ENCODE data around the gene MYL6. TPM values are rescaled to one million over a fixed set of nuclear protein-coding genes. Genes with fewer than 3 reads are reported as not detected.

The MYL6 gene
- total RNA-seq, 2 donors from 2014 or later = 391 to 492 TPM

Other genes starting within 250 kb of the MYL6 start
- gene PYM1, start 230.5 kb upstream of the MYL6 start, total RNA-seq = 10 to 100 TPM; 35.1 to 36.6 TPM
- 100 to 1,000 TPM; 343 to 396 TPM for gene DGKA, start 227.2 kb upstream of the MYL6 start, total RNA-seq
- 1 to 10 TPM in 1 of 2 donors, under 1 TPM in 1; 1.00 to 1.9 TPM for gene PMEL, start 192.3 kb upstream of the MYL6 start, total RNA-seq
- gene CDK2, start 191.5 kb upstream of the MYL6 start, total RNA-seq = 100 to 1,000 TPM in 1 of 2 donors, 10 to 100 TPM in 1; 89.2 to 103 TPM
- gene RAB5B, start 184.3 kb upstream of the MYL6 start, total RNA-seq = 10 to 100 TPM; 49.4 to 56.6 TPM
- gene SUOX, start 161.1 kb upstream of the MYL6 start, total RNA-seq = 1 to 10 TPM; 7.8 to 9.9 TPM
- gene IKZF4, start 137.3 kb upstream of the MYL6 start, total RNA-seq = 10 to 100 TPM; 22.8 to 25.0 TPM
- gene RPS26, start 116.4 kb upstream of the MYL6 start, total RNA-seq = 10 to 100 TPM; 23.0 to 28.9 TPM
- gene ERBB3, start 78.2 kb upstream of the MYL6 start, total RNA-seq = 1 to 10 TPM; 1.4 to 1.9 TPM
- gene PA2G4, start 53.8 kb upstream of the MYL6 start, total RNA-seq = 100 to 1,000 TPM; 226 to 265 TPM
- gene RPL41, start 41.7 kb upstream of the MYL6 start, total RNA-seq = 1,000 to 10,000 TPM; 5,172 to 5,269 TPM
- 10 to 100 TPM in 1 of 2 donors, 1 to 10 TPM in 1; 7.4 to 11.8 TPM for gene ZC3H10, start 40.1 kb upstream of the MYL6 start, total RNA-seq
- 10 to 100 TPM; 74.6 to 84.6 TPM for gene ESYT1, start 30.1 kb upstream of the MYL6 start, total RNA-seq
- gene MYL6B, start 5.8 kb upstream of the MYL6 start, total RNA-seq = 100 to 1,000 TPM in 1 of 2 donors, 10 to 100 TPM in 1; 96.3 to 111 TPM
- 100 to 1,000 TPM in 1 of 2 donors, 10 to 100 TPM in 1; 99.7 to 104 TPM for gene SMARCC2, start 31.1 kb downstream of the MYL6 start, total RNA-seq
- gene RNF41, start 63.6 kb downstream of the MYL6 start, total RNA-seq = 10 to 100 TPM; 35.4 to 40.2 TPM
- 10 to 100 TPM; 61.8 to 72.7 TPM for gene NABP2, start 66.0 kb downstream of the MYL6 start, total RNA-seq
- gene SLC39A5, start 71.7 kb downstream of the MYL6 start, total RNA-seq = 1 to 10 TPM in 1 of 2 donors, under 1 TPM in 1; 0.44 to 1.1 TPM
- 10 to 100 TPM; 46.7 to 50.7 TPM for gene ANKRD52, start 100.0 kb downstream of the MYL6 start, total RNA-seq
- 1 to 10 TPM; 5.9 to 7.3 TPM for gene COQ10A, start 108.6 kb downstream of the MYL6 start, total RNA-seq
- 100 to 1,000 TPM; 261 to 319 TPM for gene CS, start 142.0 kb downstream of the MYL6 start, total RNA-seq
- gene CNPY2, start 157.6 kb downstream of the MYL6 start, total RNA-seq = 100 to 1,000 TPM in 1 of 2 donors, 10 to 100 TPM in 1; 97.8 to 117 TPM
- 100 to 1,000 TPM; 112 to 139 TPM for gene PAN2, start 175.6 kb downstream of the MYL6 start, total RNA-seq
- 100 to 1,000 TPM in 1 of 2 donors, 10 to 100 TPM in 1; 79.5 to 138 TPM for gene IL23A, start 180.5 kb downstream of the MYL6 start, total RNA-seq
- 100 to 1,000 TPM; 121 to 142 TPM for gene STAT2, start 201.7 kb downstream of the MYL6 start, total RNA-seq
- under 1 TPM in 1 of 2 donors, not detected in 1; 0.28 TPM for gene APOF, start 204.5 kb downstream of the MYL6 start, total RNA-seq

Data from activated T-cell treated with anti-CD3 and anti-CD28 coated beads, Interleukin-2, amount 50 U/mL, for 72 hours (primary cell).